ENCODE results near the gene MORC4. TPM values are rescaled to one million over a fixed set of nuclear protein-coding genes. Genes with fewer than 3 reads are reported as not detected.
A peak's percentile ranks its signal among the peaks of the same experiment; 100 is the strongest.

The MORC4 gene
- total RNA-seq, 3 donors from 2014 or later (not counting 1 experiment from before 2014, with no cell fraction given), result 2.5 to 3.6 (median 3.0) TPM

- no peaks in the 10 kb centered on the region for H3K9me3 Mint-ChIP-seq
Observed at GRCh38 chrX:106894978-106895452, 105.0 kb downstream of the MORC4 start.

GRCh38 chrX:106894392-106894909 is 105.6 kb downstream of the MORC4 start:
- intact Hi-C loops (cut with micrococcal nuclease), result no loop called here
- WGBS (ENCODE audit: insufficient coverage), result 23% methylated on average over 5 of the region's 6 CpGs
- no peak overlapping the region for H3K4me3 ChIP-seq (ENCODE audit: low read length)
- no peaks in the 10 kb centered on the region for H3K27me3 ChIP-seq (ENCODE audit: control insufficient read depth, insufficient read depth, low read length)
- peak; percentile 68 for TF ChIP-seq CTCF (IDR thresholded peaks at IDR 0.05)
- H3K27ac Mint-ChIP-seq, result no peak overlapping the region
- H3K36me3 Mint-ChIP-seq, result no peaks in the 10 kb centered on the region
- no peaks in the 10 kb centered on the region for H3K4me1 Mint-ChIP-seq
- H3K9me3 Mint-ChIP-seq, result no peaks in the 10 kb centered on the region
- ATAC-seq (peak in 2 of 3 donors; percentile 70 to 85), DNase-seq (peak; percentile 16 to 66)
- H3K4me3 Mint-ChIP-seq, result no peak overlapping the region
- no peak overlapping the region for H3K27ac ChIP-seq (ENCODE audit: low read length)
- H3K4me1 ChIP-seq (ENCODE audit: control insufficient read depth, insufficient read depth, low read length), result no peaks in the 10 kb centered on the region
- peaks cover 0 to 32% of the 10 kb centered on the region in 2 donors for H3K27me3 Mint-ChIP-seq (ENCODE audit: low read depth in 2 of 2)
- H3K36me3 ChIP-seq (ENCODE audit: control insufficient read depth, insufficient read depth, low read length), result no peaks in the 10 kb centered on the region
- no peaks in the 10 kb centered on the region for H3K9me3 ChIP-seq (ENCODE audit: control insufficient read depth, insufficient read depth, low read length)

More at GRCh38 chrX:106894978-106895452, 105.0 kb downstream of the MORC4 start:
- no peak overlapping the region for H3K27ac Mint-ChIP-seq
- ATAC-seq (no peak), DNase-seq (no peak)
- H3K36me3 Mint-ChIP-seq, result no peaks in the 10 kb centered on the region
- Histone ChIP-seq H3K4me3 (ENCODE audit: low read length) (no peak overlapping the region), H3K27ac (ENCODE audit: low read length) (no peak overlapping the region), H3K36me3 (ENCODE audit: control insufficient read depth, insufficient read depth, low read length) (no peaks in the 10 kb centered on the region), H3K9me3 (ENCODE audit: control insufficient read depth, insufficient read depth, low read length) (no peaks in the 10 kb centered on the region), H3K27me3 (ENCODE audit: control insufficient read depth, insufficient read depth, low read length) (no peaks in the 10 kb centered on the region), H3K4me1 (ENCODE audit: control insufficient read depth, insufficient read depth, low read length) (no peaks in the 10 kb centered on the region)
- 69% methylated on average over 3 of the region's 3 CpGs for WGBS (ENCODE audit: insufficient coverage)
- no peak overlapping the region for H3K4me3 Mint-ChIP-seq
- H3K27me3 Mint-ChIP-seq (ENCODE audit: low read depth in 2 of 2), result peaks cover 0 to 32% of the 10 kb centered on the region in 2 donors
- TF ChIP-seq CTCF (IDR thresholded peaks at IDR 0.05), result no peak
- no peaks in the 10 kb centered on the region for H3K4me1 Mint-ChIP-seq
- intact Hi-C loops (cut with micrococcal nuclease), result loop anchor here (5.0 kb wide), 2 partner anchors 882 to 997 kb away; partner anchors contain the start of genes NCBP2L and TSC22D3

- Mint-ChIP-seq H3K27me3 (ENCODE audit: low read depth in 2 of 2) (peaks cover 3 to 54% of the 10 kb centered on the region in 2 donors), H3K4me3 (no peak overlapping the region), H3K4me1 (no peaks in the 10 kb centered on the region), H3K9me3 (no peaks in the 10 kb centered on the region), H3K36me3 (no peaks in the 10 kb centered on the region), H3K27ac (no peak overlapping the region)
- intact Hi-C loops (cut with micrococcal nuclease), result no loop called here
- no peak for ATAC-seq
- H3K4me1 ChIP-seq (ENCODE audit: control insufficient read depth, insufficient read depth, low read length), result no peaks in the 10 kb centered on the region
- H3K36me3 ChIP-seq (ENCODE audit: control insufficient read depth, insufficient read depth, low read length), result no peaks in the 10 kb centered on the region
- DNase-seq, result no peak
- H3K27me3 ChIP-seq (ENCODE audit: control insufficient read depth, insufficient read depth, low read length), result no peaks in the 10 kb centered on the region
- 73% methylated on average over 4 of the region's 7 CpGs for WGBS (ENCODE audit: insufficient coverage)
- no peak for TF ChIP-seq CTCF (IDR thresholded peaks at IDR 0.05)
- no peak overlapping the region for H3K4me3 ChIP-seq (ENCODE audit: low read length)
- H3K9me3 ChIP-seq (ENCODE audit: control insufficient read depth, insufficient read depth, low read length), result no peaks in the 10 kb centered on the region
- H3K27ac ChIP-seq (ENCODE audit: low read length), result no peak overlapping the region
Observed at GRCh38 chrX:106891762-106892460, 108.1 kb downstream of the MORC4 start.

Other genes with a start within 250 kb of the MORC4 start
- gene TBC1D8B, start 197.5 kb downstream of the MORC4 start, total RNA-seq, result under 1 TPM; 0.12 to 0.18 (median 0.13) TPM
- not detected for gene RIPPLY1, start 96.9 kb downstream of the MORC4 start, total RNA-seq
- gene CLDN2, start 79.8 kb downstream of the MORC4 start, total RNA-seq, result not detected
- 10 to 100 TPM; 14.6 to 18.0 (median 15.3) TPM for gene RBM41, start 118.6 kb upstream of the MORC4 start, total RNA-seq
- 1 to 10 TPM in 2 of 3 donors, under 1 TPM in 1; 0.82 to 3.1 (median 1.2) TPM for gene NUP62CL, start 206.2 kb upstream of the MORC4 start, total RNA-seq
- gene DNAAF6, start 206.4 kb upstream of the MORC4 start, total RNA-seq, result not detected

Measured in natural killer cell (primary cell).